Fibroblast of mammary gland (primary cell): ENCODE data around the gene ANO4.

Experiments used
- DNase-seq: peaks from one replicate; pipeline ENCODE4 v3.0.0-alpha.2; 2010; ENCODE audit warnings: low read depth
- H3K4me3 ChIP-seq: 2 replicates; pipeline ENCODE4 v1.5.1; 2011; ENCODE audit warnings: low read depth, mild to moderate bottlenecking, low read length, moderate library complexity; ENCODE audit not compliant: control insufficient read depth
- CTCF ChIP-seq: conservative IDR thresholded peaks from 2 replicates; pipeline ENCODE4 v1.5.1; 2011; ENCODE audit warnings: low read depth, low read length, inconsistent platforms; ENCODE audit not compliant: control insufficient read depth, insufficient read depth

The ANO4 gene

GRCh38 chr12:100875156-100875555 is 80.6 kb downstream of the ANO4 start:
- TF ChIP-seq CTCF = no peak
- H3K4me3 ChIP-seq = no peak overlapping the region
- no peak for DNase-seq

DNA sequence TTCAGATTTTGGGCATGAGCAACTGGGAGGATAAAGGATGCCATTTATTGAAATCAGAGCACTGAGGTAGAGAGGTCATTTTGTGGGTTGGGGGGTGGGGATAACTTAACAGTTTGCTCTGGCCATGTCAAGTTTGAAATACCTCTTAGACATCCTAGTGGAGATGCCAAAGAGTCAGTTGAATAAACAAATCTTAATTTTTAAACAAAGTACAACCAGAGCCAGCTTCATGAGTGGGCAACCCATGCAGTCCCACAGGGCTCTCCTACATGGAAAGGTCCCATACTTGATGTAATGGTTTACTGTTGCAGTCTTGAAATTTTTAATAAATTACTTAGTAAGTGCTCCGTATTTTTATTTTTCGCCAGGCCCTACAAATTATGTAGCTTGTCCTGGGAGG is 81.2 kb downstream of the ANO4 start:
- no peak for TF ChIP-seq CTCF
- no peak for DNase-seq
- no peak overlapping the region for H3K4me3 ChIP-seq

- TF ChIP-seq CTCF = peak; percentile 49
- peak; percentile 4 for DNase-seq
- no peak overlapping the region for H3K4me3 ChIP-seq
Measured at GRCh38 chr12:100877776-100878175, 83.2 kb downstream of the ANO4 start.

GRCh38 chr12:100895192-100895591 is 100.6 kb downstream of the ANO4 start:
- no peak overlapping the region for H3K4me3 ChIP-seq
- DNase-seq = no peak
- no peak for TF ChIP-seq CTCF

DNA sequence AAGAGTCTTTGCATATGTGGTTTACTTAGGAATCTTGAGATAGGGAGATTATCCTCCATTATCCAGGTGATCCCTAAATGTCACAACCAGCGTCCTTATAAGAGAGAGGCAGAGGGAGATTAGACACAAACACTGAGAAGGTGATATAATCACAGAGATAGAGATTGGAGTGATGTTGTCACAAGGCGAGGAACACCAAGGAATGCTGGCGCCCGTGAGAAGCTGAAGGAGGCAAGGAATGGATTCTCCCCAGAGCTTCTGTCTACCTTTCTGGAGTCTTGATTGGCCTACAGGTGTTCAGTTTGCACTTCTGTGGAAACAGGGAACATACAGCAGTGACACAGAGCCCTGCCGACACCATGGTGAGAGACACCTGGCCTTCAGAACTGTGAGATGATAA is 101.6 kb downstream of the ANO4 start:
- no peak for DNase-seq
- no peak overlapping the region for H3K4me3 ChIP-seq
- TF ChIP-seq CTCF = no peak

GRCh38 chr12:100897240-100897639 is 102.7 kb downstream of the ANO4 start:
- no peak overlapping the region for H3K4me3 ChIP-seq
- DNase-seq = no peak
- TF ChIP-seq CTCF = no peak

- TF ChIP-seq CTCF = no peak
- H3K4me3 ChIP-seq = no peak overlapping the region
- no peak for DNase-seq
Measured at GRCh38 chr12:100899301-100899700, 104.7 kb downstream of the ANO4 start.
